HG03025 (cell line): ENCODE measurements around the gene MGAT5B.
"Not testable (repeated sequence)": the region's sequence is repeated elsewhere in the genome, so short reads cannot be mapped to it uniquely, and the experiment has no call there.

Source experiments
- ATAC-seq: cut with Tn5 transposase; IDR thresholded peaks from one replicate; pipeline ENCODE4 v1.9.1; 2021; ENCODE audit warnings: mild to moderate bottlenecking, moderate library complexity; ENCODE audit not compliant: unreplicated experiment, low FRiP score

Gene MGAT5B

GRCh38 chr17:76847031-76847430 is 21.2 kb upstream of the MGAT5B start:
- ATAC-seq: no peak

DNA sequence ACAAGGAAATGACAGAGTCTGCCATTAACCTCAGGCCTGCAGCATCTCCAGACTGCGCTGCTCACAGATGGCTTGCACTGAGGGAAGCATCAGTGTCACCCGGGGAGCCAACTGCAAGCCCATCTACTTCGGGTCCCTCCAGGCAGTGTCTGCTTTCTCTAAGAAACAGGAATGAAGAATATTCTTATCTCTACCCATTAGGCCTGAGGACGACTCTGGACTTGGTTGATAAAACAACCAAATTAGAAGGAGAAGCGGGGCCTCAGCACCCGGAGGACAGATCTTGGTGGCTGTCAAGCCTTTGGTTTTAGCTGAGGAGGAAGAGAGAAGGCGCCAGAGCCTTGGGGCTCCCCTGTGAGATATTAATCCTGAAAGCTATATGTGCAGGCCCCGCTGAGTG is 19.5 kb upstream of the MGAT5B start:
- no peak for ATAC-seq

GRCh38 chr17:76849160-76849559 is 19.0 kb upstream of the MGAT5B start:
- ATAC-seq: not testable (repeated sequence)

DNA sequence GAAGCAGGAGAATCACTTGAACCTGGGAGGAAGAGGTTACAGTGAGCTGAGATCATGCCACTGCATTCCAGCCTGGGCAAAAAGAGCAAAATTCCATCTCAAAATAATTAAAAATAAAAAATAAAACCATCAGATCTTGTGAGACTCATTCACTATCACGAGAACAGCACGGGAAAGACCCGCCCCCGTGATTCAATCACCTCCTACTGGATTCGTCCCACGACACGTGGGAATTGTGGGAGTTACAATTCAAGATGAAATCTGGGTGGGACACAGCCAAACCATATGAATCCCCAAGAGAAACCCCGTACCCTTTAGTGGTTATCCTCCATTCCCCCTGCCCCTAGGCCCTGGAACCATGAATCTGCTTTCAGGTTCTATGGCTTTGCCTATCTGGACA is 15.4 kb upstream of the MGAT5B start:
- no peak for ATAC-seq

DNA sequence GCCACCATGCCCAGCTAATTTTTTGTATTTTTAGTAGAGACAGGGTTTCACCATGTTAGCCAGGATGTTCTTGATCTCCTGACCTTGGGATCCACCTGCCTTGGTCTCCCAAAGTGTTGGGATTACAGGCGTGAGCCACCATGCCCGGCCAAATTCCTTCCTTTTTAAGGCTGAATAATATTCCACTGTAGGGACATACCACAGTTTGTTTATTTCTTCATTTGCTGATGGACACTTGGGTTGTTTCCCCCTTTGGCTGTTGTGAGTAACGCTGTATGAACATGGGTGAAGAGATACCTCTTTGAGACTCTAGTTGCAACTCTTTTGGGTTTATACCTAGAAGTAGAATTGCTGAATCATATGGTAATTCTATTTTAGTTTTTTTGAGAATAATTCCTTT is 13.1 kb upstream of the MGAT5B start:
- no peak for ATAC-seq

DNA sequence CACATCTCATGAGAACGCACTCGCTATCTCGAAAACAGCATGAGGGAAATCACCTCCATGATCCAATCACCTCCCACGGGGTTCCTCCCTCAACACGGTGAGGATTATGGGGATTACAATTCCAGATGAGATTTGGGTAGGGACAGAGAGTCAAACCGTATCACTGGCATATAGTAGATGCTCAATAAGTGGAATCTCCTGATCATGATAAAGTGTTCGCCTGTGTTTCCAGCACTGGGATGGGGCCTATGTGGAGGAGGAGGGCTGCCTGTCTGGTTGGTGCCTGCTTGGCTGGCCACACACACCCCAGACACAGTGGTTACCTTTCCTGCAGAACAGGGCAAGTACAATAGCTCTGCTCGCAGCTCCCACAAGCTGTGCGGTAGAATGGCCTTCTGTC is 6.1 kb upstream of the MGAT5B start:
- no peak for ATAC-seq

DNA sequence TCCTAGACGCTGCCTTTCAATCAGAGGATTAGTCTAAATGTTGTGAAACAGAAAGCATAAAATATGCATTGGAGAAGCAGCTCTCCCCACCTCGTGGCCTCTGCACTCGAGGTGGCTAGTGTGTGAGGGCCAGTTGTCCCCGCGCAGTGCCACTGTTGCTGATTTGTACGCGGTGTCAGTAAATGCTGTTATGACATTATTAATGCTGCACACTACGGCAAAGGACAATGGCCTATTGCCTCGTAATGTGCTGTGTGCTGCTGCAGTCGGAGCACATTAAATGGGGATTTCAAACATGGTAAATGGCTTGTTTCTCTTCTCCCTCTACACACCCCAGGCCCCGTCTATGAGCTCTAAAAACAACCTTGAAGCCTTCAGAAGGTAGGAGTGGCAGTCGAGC is 5.7 kb upstream of the MGAT5B start:
- no peak for ATAC-seq

DNA sequence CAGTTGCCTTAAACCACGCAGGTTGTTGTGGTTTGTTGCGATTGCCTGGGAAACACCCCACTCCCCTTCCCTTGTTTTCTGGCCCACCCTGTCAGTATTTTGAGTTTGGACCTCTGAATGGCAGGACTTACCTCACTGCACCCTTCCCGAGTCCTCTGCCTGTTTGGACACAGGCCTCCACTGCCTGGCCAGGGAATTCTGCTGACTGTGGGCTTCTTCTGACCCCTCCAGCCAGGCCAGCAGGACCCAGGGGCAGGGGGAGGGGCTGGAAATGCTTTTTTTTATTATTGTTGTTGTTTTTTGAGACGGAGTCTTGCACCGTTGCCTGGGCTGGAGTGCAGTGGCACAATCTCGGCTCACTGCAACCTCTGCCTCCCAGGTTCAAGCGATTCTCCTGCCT is 4.2 kb upstream of the MGAT5B start:
- ATAC-seq: no peak

GRCh38 chr17:76865174-76865573 is 3.0 kb upstream of the MGAT5B start:
- no peak for ATAC-seq

DNA sequence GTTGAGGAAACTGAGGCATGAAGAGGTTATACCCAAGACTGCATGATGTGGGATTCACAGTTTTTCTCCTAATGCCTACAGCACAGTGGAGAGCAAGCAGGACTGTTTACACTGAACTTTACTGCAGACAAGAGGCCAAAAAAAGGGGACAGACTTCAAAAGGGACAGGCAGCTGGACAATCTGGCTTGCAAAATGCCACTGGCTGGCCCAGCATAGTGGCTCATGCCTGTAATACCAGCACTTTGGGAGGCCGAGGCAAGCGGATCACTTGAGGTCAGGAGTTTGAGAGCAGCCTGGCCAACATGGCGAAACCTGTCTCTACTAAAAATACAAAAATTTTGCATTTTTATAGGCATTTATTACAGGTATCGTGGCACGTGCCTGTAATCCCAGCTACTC is 2.0 kb upstream of the MGAT5B start:
- ATAC-seq: no peak

DNA sequence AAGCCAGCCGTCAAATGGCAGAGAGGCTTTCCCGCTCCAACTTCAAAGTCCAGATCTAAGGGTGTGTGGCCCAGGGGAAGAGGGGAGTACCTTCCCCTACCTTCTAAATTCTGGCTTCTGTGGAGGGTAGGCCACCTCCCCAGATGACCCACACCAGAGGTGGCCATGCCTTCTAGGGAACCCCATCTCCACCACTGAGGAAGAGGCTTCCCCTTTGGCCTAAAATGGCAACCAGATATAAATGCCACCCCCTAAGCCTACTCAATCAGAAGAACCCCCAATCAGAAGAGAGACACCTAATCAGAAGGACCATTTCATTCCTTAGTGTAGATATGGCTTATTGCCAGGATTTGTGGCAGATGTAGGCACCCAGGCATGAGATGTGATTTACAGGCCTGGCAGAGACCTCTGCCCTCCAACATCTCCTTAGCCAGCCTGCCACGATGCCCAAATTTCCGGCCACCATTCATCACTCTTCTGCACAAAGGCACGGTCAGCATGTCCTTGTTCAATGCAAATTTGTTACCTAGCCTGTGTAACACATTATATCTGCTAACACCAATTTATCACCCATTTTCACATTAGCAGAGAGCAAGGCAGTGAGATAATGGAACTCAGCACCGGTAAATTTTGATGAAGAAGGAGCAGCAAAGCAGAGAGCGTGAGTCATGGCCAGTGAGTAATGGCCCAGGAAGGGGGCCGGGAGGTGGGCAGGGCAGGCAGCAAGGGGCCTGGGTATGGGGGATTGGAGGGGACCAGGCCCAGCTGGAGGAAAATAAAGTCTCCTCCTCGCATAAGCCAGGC is 1.2 kb upstream of the MGAT5B start:
- no peak for ATAC-seq

GRCh38 chr17:76867578-76868175 is 527 bp upstream of the MGAT5B start:
- no peak for ATAC-seq

DNA sequence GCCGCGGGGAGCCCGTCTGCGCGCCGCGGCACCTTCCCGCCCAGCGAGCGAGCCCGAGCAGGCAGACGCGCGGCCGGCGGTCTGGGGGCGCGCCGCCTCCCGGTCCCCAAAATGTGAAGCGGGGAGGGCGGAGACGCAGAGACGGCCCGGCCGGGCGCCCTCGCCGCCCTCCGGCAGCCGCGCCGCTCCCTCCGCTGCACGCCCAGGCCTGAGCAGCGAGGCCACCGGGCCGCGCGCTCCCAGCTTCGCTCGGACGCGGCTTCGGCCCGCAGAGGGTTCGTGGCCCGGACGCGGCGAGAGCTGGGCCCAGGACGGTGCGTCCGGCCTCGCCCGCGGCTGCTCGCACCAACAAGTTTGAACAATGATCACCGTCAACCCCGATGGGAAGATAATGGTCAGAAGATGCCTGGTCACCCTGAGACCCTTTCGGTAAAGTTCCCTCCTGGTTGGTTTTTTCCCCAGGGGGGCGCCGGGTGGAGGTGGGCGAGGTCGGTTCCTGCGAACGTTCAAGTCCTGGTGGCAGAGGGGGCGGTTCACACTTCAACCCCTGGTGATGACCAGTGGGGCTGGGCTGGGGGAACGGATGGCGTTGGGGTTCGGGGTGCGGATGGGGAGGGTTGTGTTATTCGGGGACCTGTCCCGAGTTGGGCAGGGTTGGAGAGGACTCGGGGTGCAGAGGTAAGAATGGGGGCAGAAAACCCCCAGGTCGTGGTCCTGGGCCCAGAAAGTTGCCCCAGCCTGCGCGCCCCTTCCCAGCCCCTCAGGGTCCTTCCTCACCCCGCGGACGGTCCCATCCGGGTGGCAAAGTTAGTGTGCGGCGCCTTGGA is 678 bp downstream of the MGAT5B start:
- ATAC-seq: no peak

DNA sequence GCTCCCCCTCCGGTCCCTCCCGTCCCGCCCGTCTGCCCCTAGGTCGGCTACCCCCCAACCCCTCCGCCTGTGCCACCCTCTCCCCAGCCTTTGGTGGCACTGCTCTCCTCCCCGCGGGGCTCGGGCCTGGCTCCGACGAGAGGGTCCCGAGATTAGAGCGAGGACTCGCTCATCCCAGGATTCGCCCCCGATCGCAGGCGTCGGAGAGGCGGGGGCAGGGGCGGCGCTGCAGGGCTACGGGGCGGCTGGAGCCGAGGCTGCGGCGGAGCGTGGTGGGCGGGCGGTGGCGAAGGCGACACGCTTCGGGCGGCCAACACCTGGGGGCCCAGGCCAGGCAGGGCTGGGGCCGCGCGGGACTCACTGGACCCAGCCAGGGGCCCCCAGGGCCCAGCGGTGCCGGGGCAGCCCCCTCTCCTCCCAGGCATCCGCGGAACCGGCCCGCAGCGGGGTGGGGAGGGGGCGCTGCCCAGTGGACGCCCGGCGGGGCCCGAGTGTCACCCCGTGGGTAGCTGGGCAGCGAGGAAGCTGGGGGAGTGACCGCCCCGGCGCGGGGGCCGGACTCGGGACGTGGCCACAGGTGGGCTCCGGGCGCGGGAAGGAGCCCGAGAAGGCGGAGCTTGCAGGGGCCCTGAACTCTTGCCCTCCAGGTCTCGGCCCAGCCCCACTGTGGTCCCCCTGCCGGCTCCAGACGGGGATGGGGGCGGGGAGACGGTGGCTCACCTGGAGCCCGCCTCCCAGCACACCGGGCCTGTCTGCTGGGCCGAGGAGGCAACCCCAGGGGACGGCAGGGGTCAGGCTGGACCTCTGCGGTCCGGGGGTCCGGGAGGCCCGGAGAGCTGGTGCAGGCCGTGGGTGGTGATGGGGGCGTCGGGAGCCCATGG is 1.5 kb downstream of the MGAT5B start:
- ATAC-seq: no peak

DNA sequence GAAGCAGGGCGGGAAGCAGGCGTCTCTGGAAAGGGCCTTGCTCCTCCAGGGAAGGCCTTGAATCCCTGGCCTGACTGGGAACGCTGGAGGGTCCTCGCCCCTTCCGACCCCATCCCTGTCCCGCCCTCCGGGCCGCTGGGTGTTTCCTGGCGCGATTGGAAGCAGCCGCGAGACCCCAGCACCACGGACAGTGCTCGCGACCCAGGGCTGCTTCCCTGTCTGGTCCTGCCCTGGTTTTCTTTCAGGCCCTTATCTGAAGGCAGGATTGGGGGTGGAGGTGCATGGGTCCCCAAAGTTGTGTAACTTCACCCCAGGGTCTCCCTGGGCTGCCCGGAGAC is 2.1 kb downstream of the MGAT5B start:
- no peak for ATAC-seq

DNA sequence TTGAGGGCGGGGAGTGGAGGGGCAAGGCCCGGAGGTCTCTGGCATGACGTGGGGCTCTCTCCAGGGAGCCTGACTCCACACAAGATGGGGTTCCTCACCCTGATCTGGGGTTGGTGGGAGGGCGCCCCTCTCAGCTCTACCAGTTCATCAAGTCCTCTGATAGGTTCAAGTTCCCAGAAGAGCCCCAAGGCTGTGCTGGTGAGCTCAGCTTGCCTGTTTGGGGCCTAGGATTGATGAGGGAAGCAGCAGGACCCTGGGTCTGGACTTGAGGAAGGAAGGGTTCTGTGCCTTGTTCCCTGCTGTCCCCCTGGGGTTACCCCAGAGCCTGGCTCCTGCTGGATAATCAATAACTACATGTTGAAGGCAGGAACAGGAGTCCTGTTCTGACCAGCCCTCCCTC is 3.5 kb downstream of the MGAT5B start:
- no peak for ATAC-seq

DNA sequence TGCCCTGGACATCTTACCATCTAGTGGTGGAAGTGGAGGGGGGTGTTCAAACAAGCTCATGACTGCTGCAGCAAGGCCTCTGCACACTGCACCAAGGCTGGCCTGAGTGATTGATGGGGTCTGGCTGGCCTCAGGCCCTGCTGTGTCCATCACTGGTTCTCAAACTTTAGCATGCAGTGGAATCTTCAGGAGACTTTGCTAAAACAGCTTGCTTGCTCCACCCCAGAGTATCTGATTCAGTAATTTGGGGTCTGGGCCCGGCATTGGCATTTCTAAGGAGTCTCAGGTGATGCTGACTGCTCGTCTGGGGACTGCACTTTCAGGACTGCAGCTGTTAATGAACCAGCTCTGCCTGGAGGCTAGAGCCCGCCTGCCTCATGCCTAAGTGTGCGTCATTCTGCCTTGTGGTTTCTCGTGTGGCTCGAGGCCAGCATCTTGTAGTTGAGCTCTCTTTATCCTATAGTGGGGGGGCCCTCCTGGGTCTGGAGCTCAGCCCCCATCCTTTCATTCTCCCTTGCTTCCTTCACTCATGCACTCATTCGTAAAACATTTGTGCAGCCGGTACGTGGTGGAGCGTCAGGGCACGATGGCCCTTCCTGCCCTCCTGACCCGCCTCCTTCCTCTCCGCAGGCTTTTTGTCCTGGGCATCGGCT is 4.1 kb downstream of the MGAT5B start:
- no peak for ATAC-seq

- no peak for ATAC-seq
Measured at GRCh38 chr17:76872874-76873221, 4.6 kb downstream of the MGAT5B start.

GRCh38 chr17:76873856-76874255 is 5.7 kb downstream of the MGAT5B start:
- ATAC-seq: no peak

DNA sequence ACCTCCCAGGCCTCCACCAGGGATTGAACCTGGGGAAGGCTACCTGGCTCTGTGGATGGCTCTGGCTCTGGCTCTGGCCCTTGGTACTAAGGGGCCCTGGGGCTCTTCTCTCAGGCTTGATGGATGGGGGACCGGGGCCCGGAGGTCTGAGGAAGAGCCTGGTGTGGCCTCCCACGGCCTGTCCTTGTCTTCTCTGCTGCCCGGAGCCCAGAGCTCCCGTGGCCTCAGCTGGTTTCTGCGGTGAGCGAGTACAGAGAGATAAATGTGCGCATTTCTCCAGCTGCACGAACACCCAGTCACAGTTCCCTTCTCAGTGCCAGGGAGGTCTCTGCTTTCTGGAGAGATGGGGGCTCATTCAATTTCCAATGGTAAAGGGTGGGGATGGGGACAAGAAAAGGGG is 9.2 kb downstream of the MGAT5B start:
- no peak for ATAC-seq
